K562 (cell line): Measurements from ENCODE around the gene MANBA. TPM values are rescaled to one million over a fixed set of nuclear protein-coding genes. Genes with fewer than 3 reads are reported as not detected.

Experiments
- ATAC-seq: fragments of 200-7000 bp; cut with Tn5 transposase; 3 replicates; pipeline ENCODE4 v1.9.1; 2020; ENCODE audit warnings: moderate library complexity
- BruUV-seq: library from RNA; stranded (reverse); fragments of 400-500 nt; replicated peaks from 2 replicates; lab custom pipeline; 2021; lab: Mats Ljungman, UMichigan
- CTCF ChIA-PET: fragments of 300-600 bp; formaldehyde crosslinking; extraction: SDS; loops from one replicate; lab custom pipeline; 2021; ENCODE audit warnings: low intra/inter-chr PET ratio; lab: Yijun Ruan, JAX
- POLR2A ChIA-PET: fragments of 300-600, 350-650 bp; sonication (Branson Sonifier 250); formaldehyde crosslinking; extraction: SDS; loops from one replicate; lab custom pipeline; 2021; ENCODE audit warnings: antibody characterized with exemption, inconsistent platforms; lab: Yijun Ruan, JAX
- DNase-seq, 4 experiments: peaks; one replicate each; pipeline versions ENCODE4 v3.0.0 to v3.0.0-alpha.2; 2011 to 2018; ENCODE audit warnings: low spot score in 3 of 4, mixed read lengths in 3 of 4; ENCODE audit errors: extremely low read depth in 1 of 4
- FAIRE-seq: peaks from 2 replicates; lab custom pipeline; 2011; peaks lifted over from hg19 to GRCh38; lab: Jason Lieb, UNC
- H2AFZ ChIP-seq: 2 replicates; pipeline ENCODE4 v1.6.0; 2011; ENCODE audit warnings: low read depth, low read length, control low read depth, inconsistent platforms
- H3K27ac ChIP-seq: fragments of 200-600 bp; 3 replicates; pipeline ENCODE4 v1.8.0; 2011; ENCODE audit warnings: low read depth, mild to moderate bottlenecking, control low read depth, inconsistent platforms, low read length, moderate library complexity, mixed read lengths; ENCODE audit errors: extremely low read depth
- H3K27me3 ChIP-seq, 2 experiments: fragments of 300-600 bp in 1 of 2; 2 replicates in 1 of 2; 3 replicates in 1 of 2; pipeline versions ENCODE4 v1.6.0 to v1.8.0; 2011; ENCODE audit warnings: inconsistent platforms in 2 of 2, low read length in 2 of 2, mild to moderate bottlenecking in 1 of 2, mixed read lengths in 1 of 2, moderate library complexity in 1 of 2; ENCODE audit not compliant: control insufficient read depth in 2 of 2, insufficient read depth in 2 of 2
- H3K36me3 ChIP-seq: fragments of 300-600 bp; 3 replicates; pipeline ENCODE4 v1.8.0; 2011; ENCODE audit warnings: mild to moderate bottlenecking, low read length, inconsistent platforms; ENCODE audit not compliant: control insufficient read depth, insufficient read depth
- H3K4me1 ChIP-seq, 2 experiments: fragments of 200-600 bp in 1 of 2; replicated peaks in 1 of 2; 2 replicates in 1 of 2; 3 replicates in 1 of 2; pipeline versions ENCODE4 v1.5.1 to v1.8.0; 2011; ENCODE audit warnings: inconsistent platforms in 2 of 2, low read length in 2 of 2, mild to moderate bottlenecking in 1 of 2, mixed read lengths in 1 of 2, moderate library complexity in 1 of 2; ENCODE audit not compliant: control insufficient read depth in 2 of 2, insufficient read depth in 2 of 2
- H3K4me2 ChIP-seq: 2 replicates; pipeline ENCODE4 v1.6.1; 2011; ENCODE audit warnings: low read length, control low read depth, inconsistent platforms, mixed read lengths; ENCODE audit not compliant: insufficient read depth
- H3K4me3 ChIP-seq: fragments of 200-600 bp; sonication (generic), shearing (Covaris generic); 2 replicates; pipeline ENCODE4 v1.5.1; 2016; ENCODE audit warnings: control low read depth, inconsistent platforms
- H3K79me2 ChIP-seq: fragments of 200-600 bp; 3 replicates; pipeline ENCODE4 v1.8.0; 2011; ENCODE audit warnings: low read length, inconsistent platforms; ENCODE audit not compliant: control insufficient read depth, insufficient read depth
- H3K9ac ChIP-seq, 2 experiments: 2 replicates each; pipeline versions ENCODE4 v1.6.0 to v1.6.1; 2011; ENCODE audit warnings: low read depth in 2 of 2, low read length in 2 of 2, control low read depth in 1 of 2, inconsistent platforms in 1 of 2, mild to moderate bottlenecking in 1 of 2, mixed read lengths in 1 of 2; ENCODE audit not compliant: insufficient read depth in 1 of 2
- H3K9me1 ChIP-seq: one replicate; pipeline ENCODE4 v1.6.0; 2011; ENCODE audit warnings: inconsistent platforms, mild to moderate bottlenecking, low read length, moderate library complexity; ENCODE audit not compliant: control insufficient read depth, insufficient read depth
- H3K9me3 ChIP-seq: replicated peaks from 2 replicates; pipeline ENCODE4 v1.5.1; 2011; ENCODE audit warnings: low read depth, low read length, inconsistent platforms; ENCODE audit not compliant: control insufficient read depth, insufficient read depth
- H4K20me1 ChIP-seq: replicated peaks from 2 replicates; pipeline ENCODE4 v1.6.1; 2011; ENCODE audit warnings: low read length, inconsistent platforms, mixed read lengths; ENCODE audit not compliant: control insufficient read depth, insufficient read depth
- GATA2 ChIP-seq: sonication (generic); formaldehyde crosslinking; IDR thresholded peaks from 2 replicates; pipeline ENCODE4 v1.4.0; 2020; ENCODE audit warnings: mild to moderate bottlenecking, missing genetic modification reagents
- ZNF639 ChIP-seq, 2 experiments: fragments of 200-800 bp in 1 of 2; sonication (Bioruptor generic) in 1 of 2; sonication (generic) in 1 of 2; formaldehyde crosslinking in 1 of 2; IDR thresholded peaks in 1 of 2; conservative IDR thresholded peaks in 1 of 2; 2 replicates each; pipeline versions ENCODE4 v1.5.0 to v1.6.1; 2016 to 2020; ENCODE audit warnings: missing compliant biosample characterization in 1 of 2, missing genetic modification characterization in 1 of 2, missing genetic modification reagents in 1 of 2
- WGBS: fragments of 100-300 bp; shearing (Covaris generic); methylation state at CpG from one replicate; pipeline ENCODE4 v1.1.6; 2016; ENCODE audit warnings: low coverage, mixed read lengths; ENCODE audit not compliant: insufficient coverage; ENCODE audit errors: missing lambda C conversion rate; 5-methylcytosine and 5-hydroxymethylcytosine counted together
- in situ Hi-C: fragments of 300-500 bp; cut with MboI; formaldehyde crosslinking; loops from 4 replicates; pipeline ENCODE4 v1.15.0; 2018; ENCODE audit warnings: inconsistent platforms, mixed read lengths
- intact Hi-C: fragments of 100-400 bp; cut with micrococcal nuclease; formaldehyde crosslinking; loops from 2 replicates; pipeline ENCODE4 v1.14.2; 2022
- polyA plus RNA-seq, 8 experiments: library from polyadenylated mRNA; depleted of rRNA in 4 of 8; stranded (reverse) in 5 of 8; unstranded in 3 of 8; fragments of >200 nt; fragmentation: Nextera tagmentation in 2 of 8; fragmentation: Illumina TruSeq in 1 of 8; extraction: Ambion mirVana in 2 of 8; extraction: Trizol in 1 of 8; gene quantifications; 2 replicates each; pipeline versions ENCODE4 v1.2.1 to v1.2.3, GENCODE V29; 2011 to 2014; ENCODE audit warnings: inconsistent platforms in 1 of 8, missing spikeins in 1 of 8
- total RNA-seq, 7 experiments: library from RNA; depleted of rRNA in 6 of 7; stranded (reverse); fragments of >200 nt in 6 of 7; fragmentation: Illumina TruSeq in 2 of 7; extraction: Trizol in 2 of 7; gene quantifications; 2 replicates each; pipeline versions ENCODE4 v1.2.1 to v1.2.3, GENCODE V29; 2011 to 2021; ENCODE audit warnings: low replicate concordance in 1 of 7
- TF ChIP-seq, protein P1 (sequence below), 2 experiments: fragments of 450-650 bp in 1 of 2; sonication (generic) in 1 of 2; formaldehyde crosslinking in 1 of 2; IDR thresholded peaks; 2 replicates each; pipeline versions ENCODE4 v1.7.1 to v1.9.0; 2016 to 2022; ENCODE audit warnings: inconsistent platforms in 1 of 2, mild to moderate bottlenecking in 1 of 2, missing genetic modification reagents in 1 of 2

Gene MANBA
- total and polyA plus RNA-seq, 9 of the 15 experiments (the other 6 are each of a cell fraction or from before 2014, with no cell fraction given): 1.8 to 12.9 (median 7.7) TPM

DNA sequence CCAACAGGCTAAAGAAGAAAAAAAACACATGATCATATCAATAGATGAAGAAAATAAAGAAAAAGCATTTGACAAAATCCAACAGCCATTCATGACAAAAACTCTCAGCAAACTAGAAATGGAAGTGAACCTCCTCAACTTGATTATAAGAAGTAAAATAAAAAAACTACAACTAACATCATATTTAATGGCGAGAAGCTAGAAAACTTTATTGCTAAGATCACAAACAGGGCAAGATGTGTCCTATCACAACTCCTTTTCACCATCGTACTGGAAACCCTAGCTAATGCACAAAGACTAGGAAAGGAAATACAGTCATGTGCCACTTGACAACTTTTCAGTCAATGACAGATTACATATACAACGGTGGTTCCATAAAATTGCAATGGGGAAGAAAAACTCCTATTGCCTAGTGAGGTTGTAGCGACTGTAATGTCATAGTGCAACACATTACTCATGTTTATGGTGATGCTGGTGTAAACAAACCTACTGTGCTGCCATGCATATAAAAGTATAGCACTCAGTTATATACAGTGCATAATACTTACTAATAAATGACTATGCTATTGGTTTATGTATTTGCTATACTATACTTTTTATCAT is 12.1 kb upstream of the MANBA start:
- no peaks in the 10 kb centered on the region for H4K20me1 ChIP-seq
- no peaks in the 10 kb centered on the region for H3K27me3 ChIP-seq
- no peak overlapping the region for H3K9ac ChIP-seq
- H3K36me3 ChIP-seq: no peaks in the 10 kb centered on the region
- POLR2A ChIA-PET: interaction anchor here (1.1 kb wide), 1 partner anchor 9 kb away, joined by 3 read pairs; no protein-coding TSS in a partner anchor
- no peaks in the 10 kb centered on the region for H3K9me1 ChIP-seq
- intact Hi-C loops: no loop called here
- FAIRE-seq (no peak), ATAC-seq (no peak; the same call in 1 of the 3 replicates), DNase-seq (no peak)
- no peak overlapping the region for H3K4me2 ChIP-seq
- H3K4me3 ChIP-seq: no peak overlapping the region
- no peak overlapping the region for H2AFZ ChIP-seq
- no peak overlapping the region for H3K27ac ChIP-seq
- H3K9me3 ChIP-seq: no peaks in the 10 kb centered on the region
- BruUV-seq: no TSS peak
- no peaks in the 10 kb centered on the region for H3K4me1 ChIP-seq
- in situ Hi-C loops: no loop called here
- CTCF ChIA-PET: no interaction called here
- TF ChIP-seq, protein P1, sequence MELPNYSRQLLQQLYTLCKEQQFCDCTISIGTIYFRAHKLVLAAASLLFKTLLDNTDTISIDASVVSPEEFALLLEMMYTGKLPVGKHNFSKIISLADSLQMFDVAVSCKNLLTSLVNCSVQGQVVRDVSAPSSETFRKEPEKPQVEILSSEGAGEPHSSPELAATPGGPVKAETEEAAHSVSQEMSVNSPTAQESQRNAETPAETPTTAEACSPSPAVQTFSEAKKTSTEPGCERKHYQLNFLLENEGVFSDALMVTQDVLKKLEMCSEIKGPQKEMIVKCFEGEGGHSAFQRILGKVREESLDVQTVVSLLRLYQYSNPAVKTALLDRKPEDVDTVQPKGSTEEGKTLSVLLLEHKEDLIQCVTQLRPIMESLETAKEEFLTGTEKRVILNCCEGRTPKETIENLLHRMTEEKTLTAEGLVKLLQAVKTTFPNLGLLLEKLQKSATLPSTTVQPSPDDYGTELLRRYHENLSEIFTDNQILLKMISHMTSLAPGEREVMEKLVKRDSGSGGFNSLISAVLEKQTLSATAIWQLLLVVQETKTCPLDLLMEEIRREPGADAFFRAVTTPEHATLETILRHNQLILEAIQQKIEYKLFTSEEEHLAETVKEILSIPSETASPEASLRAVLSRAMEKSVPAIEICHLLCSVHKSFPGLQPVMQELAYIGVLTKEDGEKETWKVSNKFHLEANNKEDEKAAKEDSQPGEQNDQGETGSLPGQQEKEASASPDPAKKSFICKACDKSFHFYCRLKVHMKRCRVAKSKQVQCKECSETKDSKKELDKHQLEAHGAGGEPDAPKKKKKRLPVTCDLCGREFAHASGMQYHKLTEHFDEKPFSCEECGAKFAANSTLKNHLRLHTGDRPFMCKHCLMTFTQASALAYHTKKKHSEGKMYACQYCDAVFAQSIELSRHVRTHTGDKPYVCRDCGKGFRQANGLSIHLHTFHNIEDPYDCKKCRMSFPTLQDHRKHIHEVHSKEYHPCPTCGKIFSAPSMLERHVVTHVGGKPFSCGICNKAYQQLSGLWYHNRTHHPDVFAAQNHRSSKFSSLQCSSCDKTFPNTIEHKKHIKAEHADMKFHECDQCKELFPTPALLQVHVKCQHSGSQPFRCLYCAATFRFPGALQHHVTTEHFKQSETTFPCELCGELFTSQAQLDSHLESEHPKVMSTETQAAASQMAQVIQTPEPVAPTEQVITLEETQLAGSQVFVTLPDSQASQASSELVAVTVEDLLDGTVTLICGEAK (IDR thresholded peaks at IDR 0.05): peak; percentile 68
- TF ChIP-seq, protein P1 (CRISPR knock-in tag; IDR thresholded peaks at IDR 0.05): peak; percentile 54; the same call in 1 of the 2 replicates
- no peak for TF ChIP-seq ZNF639 (CRISPR knock-in tag; conservative IDR thresholded peaks at IDR 0.05 in 1 of 2, IDR thresholded peaks at IDR 0.05 in 1 of 2)
- TF ChIP-seq GATA2 (CRISPR knock-in tag): no peak
- TF ChIP-seq, all 486 proteins: peak for 1
- no peaks in the 10 kb centered on the region for H3K79me2 ChIP-seq
- 19% methylated on average over 4 of the region's 4 CpGs for WGBS
